ENCODE measurements around the gene ABCB8.

DNA sequence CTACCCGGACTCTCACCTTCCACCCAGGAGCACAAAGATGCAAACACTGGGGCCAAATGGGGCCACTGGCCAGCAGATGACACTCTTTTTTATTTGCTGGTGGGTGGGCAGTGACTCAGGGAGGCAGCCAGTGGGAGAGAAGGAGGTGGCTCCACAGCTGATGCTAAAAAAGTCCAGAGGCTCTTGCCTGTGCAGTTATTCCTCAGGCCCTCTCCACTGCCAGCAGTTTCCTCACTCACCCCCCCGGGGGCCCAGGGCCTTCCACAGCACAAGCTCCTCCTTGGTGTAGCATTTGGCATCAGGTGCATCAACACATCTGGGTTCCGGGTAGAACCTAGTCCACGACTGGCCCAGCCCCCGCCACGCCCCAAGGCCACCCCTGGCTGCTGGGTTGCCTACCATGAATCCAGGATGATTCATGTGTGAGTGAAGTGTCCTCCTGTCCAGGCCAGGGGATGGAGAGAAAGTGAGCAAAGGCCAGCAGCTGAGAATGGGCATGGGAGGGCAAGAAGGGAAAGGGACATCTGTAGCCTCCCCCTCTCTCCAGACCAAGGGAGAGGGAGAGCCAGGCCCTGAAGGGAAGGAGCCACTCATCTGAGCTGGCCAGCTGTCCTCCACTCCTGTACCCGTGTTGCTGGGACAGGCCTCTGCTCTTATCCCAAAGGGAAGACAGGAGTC, 48.4 kb upstream of the ABCB8 start:
- TF ChIP-seq MAFK (IDR thresholded peaks at IDR 0.05; ENCODE audit: low read depth, low read length) (no peak), POLR2A (IDR thresholded peaks at IDR 0.05; ENCODE audit: low read depth, low read length) (no peak), CEBPB (IDR thresholded peaks at IDR 0.05; ENCODE audit: low read depth, low read length) (no peak), SMC3 (IDR thresholded peaks at IDR 0.05; ENCODE audit: low read depth, low read length) (no peak), RAD21 (IDR thresholded peaks at IDR 0.05; ENCODE audit: low read length) (no peak), RFX5 (IDR thresholded peaks at IDR 0.05; ENCODE audit: low read depth, low read length) (no peak)
- TF ChIP-seq, protein P1, sequence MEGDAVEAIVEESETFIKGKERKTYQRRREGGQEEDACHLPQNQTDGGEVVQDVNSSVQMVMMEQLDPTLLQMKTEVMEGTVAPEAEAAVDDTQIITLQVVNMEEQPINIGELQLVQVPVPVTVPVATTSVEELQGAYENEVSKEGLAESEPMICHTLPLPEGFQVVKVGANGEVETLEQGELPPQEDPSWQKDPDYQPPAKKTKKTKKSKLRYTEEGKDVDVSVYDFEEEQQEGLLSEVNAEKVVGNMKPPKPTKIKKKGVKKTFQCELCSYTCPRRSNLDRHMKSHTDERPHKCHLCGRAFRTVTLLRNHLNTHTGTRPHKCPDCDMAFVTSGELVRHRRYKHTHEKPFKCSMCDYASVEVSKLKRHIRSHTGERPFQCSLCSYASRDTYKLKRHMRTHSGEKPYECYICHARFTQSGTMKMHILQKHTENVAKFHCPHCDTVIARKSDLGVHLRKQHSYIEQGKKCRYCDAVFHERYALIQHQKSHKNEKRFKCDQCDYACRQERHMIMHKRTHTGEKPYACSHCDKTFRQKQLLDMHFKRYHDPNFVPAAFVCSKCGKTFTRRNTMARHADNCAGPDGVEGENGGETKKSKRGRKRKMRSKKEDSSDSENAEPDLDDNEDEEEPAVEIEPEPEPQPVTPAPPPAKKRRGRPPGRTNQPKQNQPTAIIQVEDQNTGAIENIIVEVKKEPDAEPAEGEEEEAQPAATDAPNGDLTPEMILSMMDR (conservative IDR thresholded peaks at IDR 0.05; ENCODE audit: low read depth, low read length) = no peak
